Glomerular visceral epithelial cell (primary cell): ENCODE results near the gene ADH7.
"Not testable (repeated sequence)": the region's sequence is repeated elsewhere in the genome, so short reads cannot be mapped to it uniquely, and the experiment has no call there.

Experiments
- DNase-seq: peaks from one replicate; pipeline ENCODE4 v3.0.0-alpha.2; 2016; ENCODE audit errors: extremely low spot score

Gene ADH7

GRCh38 chr4:99379571-99379970, 55.6 kb downstream of the ADH7 start:
- DNase-seq, result no peak

DNA sequence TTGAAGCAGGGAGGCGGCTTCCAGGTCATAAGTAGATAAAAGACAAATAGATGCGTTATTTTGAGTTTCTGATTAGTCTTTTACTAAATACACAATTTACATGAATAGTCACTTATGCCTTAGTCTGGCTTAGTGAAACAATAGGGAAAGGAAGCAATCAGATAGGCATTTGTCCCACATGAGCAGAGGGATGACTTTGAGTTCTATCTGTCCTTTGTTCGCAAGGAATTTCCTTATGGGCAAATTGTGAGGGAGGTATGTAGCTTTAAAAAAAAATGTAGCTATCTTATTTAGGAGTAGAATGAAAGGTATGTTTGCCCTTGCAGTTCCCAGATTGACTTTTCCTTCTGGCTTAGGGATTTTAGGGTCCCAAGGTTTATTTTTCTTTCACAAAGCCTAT, 56.3 kb downstream of the ADH7 start:
- no peak for DNase-seq

- DNase-seq, result not testable (repeated sequence)
These were observed 57.8 kb downstream of the ADH7 start for GRCh38 chr4:99377341-99377740.

- DNase-seq, result not testable (repeated sequence)
These were observed 62.7 kb downstream of the ADH7 start for GRCh38 chr4:99372464-99372863.

DNA sequence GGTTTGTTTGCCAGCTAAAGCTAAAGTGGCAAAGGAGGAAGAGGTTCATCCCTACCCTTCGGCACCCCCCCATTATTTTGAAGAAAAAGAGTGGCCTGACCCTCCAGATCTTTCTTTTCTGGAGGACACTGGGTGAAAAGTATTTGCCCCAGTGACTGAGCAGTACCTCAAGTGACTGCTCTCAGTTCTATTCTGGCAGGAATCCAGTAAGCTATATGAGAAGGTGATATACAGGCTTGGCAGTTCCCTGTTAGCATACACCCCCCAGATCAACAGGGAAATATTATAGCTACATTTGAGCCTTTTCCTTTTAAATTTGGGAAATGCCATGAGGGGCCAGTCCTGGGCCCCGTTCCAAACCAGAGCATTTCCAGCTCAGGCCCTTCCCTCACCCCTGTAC, 67.3 kb downstream of the ADH7 start:
- not testable (repeated sequence) for DNase-seq

- no peak for DNase-seq
These were observed 68.7 kb downstream of the ADH7 start for GRCh38 chr4:99366491-99366890.

GRCh38 chr4:99362768-99363167, 72.4 kb downstream of the ADH7 start:
- no peak for DNase-seq
